Measurements from ENCODE around the gene IQSEC1. TPM values are rescaled to one million over a fixed set of nuclear protein-coding genes. Genes with fewer than 3 reads are reported as not detected.

The IQSEC1 gene
- total and polyA plus RNA-seq, 9 of the 15 experiments (the other 6 are each of a cell fraction or from before 2014, with no cell fraction given): 0.56 to 39.0 (median 6.8) TPM

DNA sequence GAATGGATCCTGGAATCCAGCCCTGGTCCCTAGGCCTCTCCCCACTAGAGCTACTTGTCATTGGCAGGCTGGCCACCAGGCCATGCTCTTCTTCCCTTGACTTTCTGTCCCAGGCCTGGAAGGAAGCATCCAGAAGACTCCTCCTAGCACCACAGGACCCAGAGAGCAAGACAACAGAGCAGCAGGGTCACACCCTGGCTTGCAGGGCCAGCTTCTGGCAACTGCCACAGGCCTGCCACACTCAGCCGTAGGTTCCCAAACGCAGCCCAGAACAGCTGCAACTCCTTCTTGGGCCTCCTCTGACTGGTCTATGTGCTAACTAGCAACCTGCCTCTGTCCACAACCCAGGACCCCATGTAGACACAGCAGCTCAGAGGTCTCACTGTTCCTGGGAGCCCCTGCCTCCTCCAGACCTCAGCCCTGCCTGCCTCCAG is 195.1 kb downstream of the IQSEC1 start (continued):
- TF ChIP-seq ZBTB12 (CRISPR knock-in tag; IDR thresholded peaks at IDR 0.05) (0 out of 2 replicates have a peak, but pooled peaks have one; percentile 5), ZFX (CRISPR knock-in tag; IDR thresholded peaks at IDR 0.05) (peak; percentile 41), ZNF124 (CRISPR knock-in tag; IDR thresholded peaks at IDR 0.05) (no peak), SRSF9 (IDR thresholded peaks at IDR 0.05; ENCODE audit: borderline replicate concordance, low read depth, low read length) (no peak), ZNF583 (CRISPR knock-in tag; IDR thresholded peaks at IDR 0.05) (0 out of 2 replicates have a peak, but pooled peaks have one; percentile 55), NR2C1 (IDR thresholded peaks at IDR 0.05) (no peak), NR2C1 (tag; IDR thresholded peaks at IDR 0.05) (0 out of 2 replicates have a peak, but pooled peaks have one; percentile 30), HNRNPLL (IDR thresholded peaks at IDR 0.05; ENCODE audit: low read depth, low read length, poor library complexity, severe bottlenecking) (peak; percentile 18), HSF4 (CRISPR knock-in tag; IDR thresholded peaks at IDR 0.05; ENCODE audit: borderline replicate concordance) (no peak), PHF20 (IDR thresholded peaks at IDR 0.05; ENCODE audit: partially characterized antibody) (no peak), RAD21 (CRISPR knock-in tag; conservative IDR thresholded peaks at IDR 0.05 in 1 of 2, IDR thresholded peaks at IDR 0.05 in 1 of 2) (0 out of 4 replicates have a peak, but pooled peaks of 1 of the 2 experiments have one; percentile 5)
- TF ChIP-seq, protein P1, sequence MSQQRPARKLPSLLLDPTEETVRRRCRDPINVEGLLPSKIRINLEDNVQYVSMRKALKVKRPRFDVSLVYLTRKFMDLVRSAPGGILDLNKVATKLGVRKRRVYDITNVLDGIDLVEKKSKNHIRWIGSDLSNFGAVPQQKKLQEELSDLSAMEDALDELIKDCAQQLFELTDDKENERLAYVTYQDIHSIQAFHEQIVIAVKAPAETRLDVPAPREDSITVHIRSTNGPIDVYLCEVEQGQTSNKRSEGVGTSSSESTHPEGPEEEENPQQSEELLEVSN (IDR thresholded peaks at IDR 0.05; ENCODE audit: borderline replicate concordance in 1 of 2, extremely low read depth in 1 of 2, insufficient read depth in 1 of 2, insufficient read length in 1 of 2, low read depth in 1 of 2, low read length in 1 of 2, poor library complexity in 1 of 2, severe bottlenecking in 1 of 2): peak in 1 of 2 experiments; percentile 11
